ENCODE data around the gene SH3GL1.

SH3GL1 gene

DNA sequence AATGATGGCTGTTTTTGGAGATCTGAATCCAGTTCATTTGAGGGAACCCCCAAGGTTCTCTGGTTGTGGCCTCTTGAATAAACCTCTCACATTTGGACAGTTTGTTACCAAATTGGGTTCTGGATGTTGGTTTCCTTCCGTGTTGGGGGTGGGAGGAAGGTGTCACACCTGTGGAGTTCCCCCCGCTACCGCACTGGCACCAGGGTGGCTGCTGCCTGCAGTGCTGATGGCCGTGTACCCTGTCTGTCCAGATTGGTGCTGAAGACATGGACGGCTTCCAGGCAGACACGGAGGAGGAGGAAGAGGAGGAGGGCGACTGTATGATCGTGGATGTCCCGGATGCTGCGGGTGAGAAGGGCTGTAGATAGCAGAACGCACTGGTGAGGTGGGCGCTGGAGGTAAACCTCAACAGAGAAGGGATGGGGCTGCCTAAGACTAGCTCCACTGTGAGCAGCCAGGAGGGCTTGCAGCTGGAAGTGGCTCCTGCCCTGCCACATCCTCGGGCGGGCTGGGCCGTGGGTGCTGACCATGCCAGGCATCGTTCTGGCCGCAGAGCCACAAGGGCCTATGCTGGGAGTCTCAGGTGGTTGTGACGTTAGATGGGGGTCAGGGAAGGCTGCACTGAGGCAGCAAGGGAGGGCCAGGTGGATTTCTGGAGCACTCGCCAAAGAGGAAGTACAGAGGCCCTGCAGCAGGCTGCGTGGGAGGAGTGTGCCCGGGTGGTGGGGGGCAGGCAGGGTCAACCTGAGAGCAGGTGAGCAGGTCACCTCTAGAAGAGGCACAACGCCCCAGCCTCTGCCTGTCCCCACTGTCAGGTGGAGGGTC lies 41.9 kb upstream of the SH3GL1 start:
- H3K4me3 ChIP-seq (ENCODE audit: low read depth, low read length), result no peak overlapping the region
- no peak for DNase-seq (ENCODE audit: low read depth)
- TF ChIP-seq CTCF (IDR thresholded peaks at IDR 0.05; ENCODE audit: low read depth, low read length, missing control alignments), result no peak

GRCh38 chr19:4439243-4439642 lies 38.9 kb upstream of the SH3GL1 start:
- no peak for TF ChIP-seq CTCF (IDR thresholded peaks at IDR 0.05; ENCODE audit: low read depth, low read length, missing control alignments)
- DNase-seq (ENCODE audit: low read depth), result no peak
- H3K4me3 ChIP-seq (ENCODE audit: low read depth, low read length), result no peak overlapping the region

- H3K4me3 ChIP-seq (ENCODE audit: low read depth, low read length), result no peak overlapping the region
- no peak for TF ChIP-seq CTCF (IDR thresholded peaks at IDR 0.05; ENCODE audit: low read depth, low read length, missing control alignments)
- no peak for DNase-seq (ENCODE audit: low read depth)
Observed at GRCh38 chr19:4437103-4437502, 36.8 kb upstream of the SH3GL1 start.

DNA sequence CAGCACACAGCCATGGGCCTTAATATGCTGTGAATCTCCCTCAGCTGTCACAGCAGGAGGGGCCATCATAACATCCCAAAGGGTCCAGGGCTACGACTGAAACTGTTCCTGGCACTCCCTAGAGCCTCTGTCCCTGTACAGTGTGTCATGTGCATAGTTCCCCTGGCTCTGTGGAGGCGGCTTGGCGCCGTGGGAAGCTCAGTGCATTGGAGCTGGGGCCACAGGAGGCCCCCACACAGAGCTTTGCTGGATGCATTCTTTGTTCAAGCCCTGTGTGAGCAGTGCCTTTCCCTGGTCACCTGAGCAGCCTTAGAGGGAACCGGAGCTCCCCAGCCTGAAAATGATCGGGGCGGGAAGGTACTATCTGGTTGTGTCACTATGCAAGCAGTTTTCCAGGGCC lies 35.9 kb upstream of the SH3GL1 start:
- TF ChIP-seq CTCF (IDR thresholded peaks at IDR 0.05; ENCODE audit: low read depth, low read length, missing control alignments), result no peak
- DNase-seq (ENCODE audit: low read depth), result no peak
- H3K4me3 ChIP-seq (ENCODE audit: low read depth, low read length), result no peak overlapping the region

DNA sequence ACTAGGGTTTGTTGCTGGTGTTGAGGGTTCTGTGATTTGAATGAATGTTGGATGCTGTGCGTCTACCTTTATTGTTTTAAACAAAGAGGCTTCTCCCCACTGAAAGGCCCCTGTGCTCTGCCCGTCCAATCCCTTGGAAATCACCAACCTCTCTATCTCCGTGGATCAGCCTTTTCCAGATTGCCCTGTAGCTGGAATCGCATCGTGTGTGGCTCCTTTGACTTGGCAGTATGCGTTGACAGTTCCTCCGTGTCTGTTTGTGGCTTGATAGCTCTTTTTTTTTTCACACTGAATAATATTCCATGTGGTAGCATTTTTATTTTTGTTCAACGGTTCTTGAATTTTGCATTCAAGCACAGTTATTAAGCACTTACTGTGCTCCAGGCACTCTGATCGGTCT lies 34.0 kb upstream of the SH3GL1 start:
- no peak for DNase-seq (ENCODE audit: low read depth)
- no peak overlapping the region for H3K4me3 ChIP-seq (ENCODE audit: low read depth, low read length)
- no peak for TF ChIP-seq CTCF (IDR thresholded peaks at IDR 0.05; ENCODE audit: low read depth, low read length, missing control alignments)

DNA sequence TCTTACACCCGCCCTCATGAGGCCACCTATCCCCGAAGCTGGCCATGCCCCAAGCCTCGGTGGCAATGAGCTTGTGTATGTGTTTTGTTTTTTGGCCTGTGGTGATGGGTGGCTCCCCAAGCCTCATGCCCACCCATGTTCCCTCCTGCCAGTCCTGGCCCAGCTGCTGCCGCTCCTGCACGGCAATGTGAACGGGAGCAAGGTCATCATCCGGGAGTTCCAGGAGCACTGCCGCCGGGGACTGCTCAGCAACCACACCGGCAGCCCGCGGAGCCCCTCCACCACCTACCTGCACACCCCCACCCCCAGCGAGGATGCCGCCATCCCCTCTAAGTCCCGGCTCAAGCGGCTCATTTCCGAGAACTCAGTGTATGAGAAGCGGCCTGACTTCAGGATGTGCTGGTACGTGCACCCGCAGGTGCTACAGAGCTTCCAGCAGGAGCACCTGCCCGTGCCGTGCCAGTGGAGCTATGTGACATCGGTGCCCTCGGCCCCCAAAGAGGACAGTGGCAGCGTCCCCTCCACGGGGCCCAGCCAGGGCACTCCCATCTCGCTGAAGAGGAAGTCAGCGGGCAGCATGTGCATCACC lies 32.7 kb upstream of the SH3GL1 start:
- no peak for DNase-seq (ENCODE audit: low read depth)
- no peak overlapping the region for H3K4me3 ChIP-seq (ENCODE audit: low read depth, low read length)
- no peak for TF ChIP-seq CTCF (IDR thresholded peaks at IDR 0.05; ENCODE audit: low read depth, low read length, missing control alignments)
